Esophagus muscularis mucosa (tissue), 3 donors: ENCODE measurements around the gene CALCOCO1.

Source experiments
- EP300 ChIP-seq: sonication (generic); formaldehyde crosslinking; IDR thresholded peaks from one replicate; pipeline ENCODE4 v1.6.1; 2017; ENCODE audit warnings: antibody characterized with exemption
- TF ChIP-seq, protein P1 (sequence below), 3 experiments: fragments of 200-600 bp in 2 of 3; fragments of 450-650 bp in 1 of 3; sonication (generic) in 2 of 3; IDR thresholded peaks; one replicate each; pipeline ENCODE4 v1.5.1; 2017 to 2019; ENCODE audit warnings: antibody characterized with exemption in 3 of 3, mild to moderate bottlenecking in 2 of 3, moderate library complexity in 1 of 3

DNA sequence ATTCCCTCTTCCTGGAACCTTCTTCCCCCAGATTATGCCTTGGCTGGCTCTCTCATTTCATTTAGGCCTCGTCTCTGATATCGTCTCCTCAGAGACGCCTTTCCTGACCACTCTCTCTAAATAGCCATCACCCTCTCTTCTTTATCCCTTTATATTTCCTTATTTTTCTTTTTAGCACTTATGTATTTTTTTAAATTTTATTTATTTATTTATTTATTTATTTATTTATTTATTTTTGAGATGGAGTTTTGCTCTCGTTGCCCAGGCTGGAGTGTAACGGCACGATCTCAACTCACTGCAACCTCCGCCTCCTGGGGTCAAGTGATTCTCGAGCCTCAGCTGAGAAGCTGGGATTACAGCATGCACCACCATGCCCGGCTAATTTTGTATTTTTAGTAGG lies 43.3 kb downstream of the CALCOCO1 start:
- TF ChIP-seq, protein P1, sequence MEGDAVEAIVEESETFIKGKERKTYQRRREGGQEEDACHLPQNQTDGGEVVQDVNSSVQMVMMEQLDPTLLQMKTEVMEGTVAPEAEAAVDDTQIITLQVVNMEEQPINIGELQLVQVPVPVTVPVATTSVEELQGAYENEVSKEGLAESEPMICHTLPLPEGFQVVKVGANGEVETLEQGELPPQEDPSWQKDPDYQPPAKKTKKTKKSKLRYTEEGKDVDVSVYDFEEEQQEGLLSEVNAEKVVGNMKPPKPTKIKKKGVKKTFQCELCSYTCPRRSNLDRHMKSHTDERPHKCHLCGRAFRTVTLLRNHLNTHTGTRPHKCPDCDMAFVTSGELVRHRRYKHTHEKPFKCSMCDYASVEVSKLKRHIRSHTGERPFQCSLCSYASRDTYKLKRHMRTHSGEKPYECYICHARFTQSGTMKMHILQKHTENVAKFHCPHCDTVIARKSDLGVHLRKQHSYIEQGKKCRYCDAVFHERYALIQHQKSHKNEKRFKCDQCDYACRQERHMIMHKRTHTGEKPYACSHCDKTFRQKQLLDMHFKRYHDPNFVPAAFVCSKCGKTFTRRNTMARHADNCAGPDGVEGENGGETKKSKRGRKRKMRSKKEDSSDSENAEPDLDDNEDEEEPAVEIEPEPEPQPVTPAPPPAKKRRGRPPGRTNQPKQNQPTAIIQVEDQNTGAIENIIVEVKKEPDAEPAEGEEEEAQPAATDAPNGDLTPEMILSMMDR (IDR thresholded peaks at IDR 0.05), result no peak
- TF ChIP-seq EP300, result no peak
